Heart left ventricle (tissue), 16 donors: ENCODE measurements around the gene SETBP1. TPM values are rescaled to one million over a fixed set of nuclear protein-coding genes. Genes with fewer than 3 reads are reported as not detected.

Experiments used
- ATAC-seq, 4 donors: fragments of 200-7000 bp; cut with Tn5 transposase; one replicate each; pipeline ENCODE4 v1.9.1; 2020 to 2022; ENCODE audit warnings: moderate library complexity in 4 of 4, mild to moderate bottlenecking in 3 of 4, moderate number of reproducible peaks in 1 of 4
- DNase-seq, 5 donors: peaks; one replicate each; pipeline ENCODE4 v3.0.0-alpha.2; 2020
- H3K27ac ChIP-seq, 12 donors: fragments of 200-600 bp; sonication (generic) in 4 of 12; one replicate each; pipeline versions ENCODE4 v1.5.0 to v1.8.0; 2016 to 2022; ENCODE audit warnings: mild to moderate bottlenecking in 2 of 12
- H3K27me3 ChIP-seq, 9 donors: fragments of 200-600 bp; sonication (generic) in 2 of 9; one replicate each; pipeline versions ENCODE4 v1.5.1 to v1.8.0; 2016 to 2022; ENCODE audit warnings: mild to moderate bottlenecking in 3 of 9
- H3K36me3 ChIP-seq, 9 donors: fragments of 200-600 bp; sonication (generic) in 2 of 9; one replicate each; pipeline versions ENCODE4 v1.5.0 to v1.8.0; 2018 to 2022; ENCODE audit warnings: mild to moderate bottlenecking in 2 of 9
- H3K4me1 ChIP-seq, 12 donors: fragments of 200-600 bp; sonication (generic) in 4 of 12; one replicate each; pipeline versions ENCODE4 v1.5.0 to v1.8.0; 2016 to 2022; ENCODE audit warnings: mild to moderate bottlenecking in 3 of 12
- H3K4me3 ChIP-seq, 12 donors: fragments of 200-600 bp; sonication (generic) in 4 of 12; one replicate each; pipeline versions ENCODE4 v1.5.0 to v1.8.0; 2017 to 2022; ENCODE audit warnings: mild to moderate bottlenecking in 9 of 12, moderate library complexity in 4 of 12
- H3K9me3 ChIP-seq, 12 donors: fragments of 200-600 bp; sonication (generic) in 4 of 12; one replicate each; pipeline versions ENCODE4 v1.5.0 to v1.8.0; 2016 to 2022; ENCODE audit warnings: mild to moderate bottlenecking in 1 of 12
- CTCF ChIP-seq, 12 donors: fragments of 200-600 bp; sonication (generic) in 4 of 12; IDR thresholded peaks; one replicate each; pipeline versions ENCODE4 v1.5.0 to v1.8.0; 2018 to 2022; ENCODE audit warnings: antibody characterized with exemption in 12 of 12, mild to moderate bottlenecking in 5 of 12
- POLR2A ChIP-seq, 2 donors: fragments of 450-650 bp; IDR thresholded peaks; one replicate each; pipeline ENCODE4 v1.6.1; 2017; ENCODE audit warnings: antibody characterized with exemption in 2 of 2, mild to moderate bottlenecking in 2 of 2, moderate library complexity in 2 of 2
- WGBS, 4 donors: extraction: QIAGEN DNeasy Blood & Tissue Kit in 2 of 4; methylation state at CpG; one replicate each; pipeline versions ENCODE4 v1.1.5 to v1.1.7; 2013 to 2018; 5-methylcytosine and 5-hydroxymethylcytosine counted together
- intact Hi-C, 10 donors: fragments of 100-400 bp; cut with DNase I; formaldehyde crosslinking; loops; one replicate each; pipeline versions ENCODE4 v1.11.1 to v1.14.2; 2022
- polyA plus RNA-seq, 2 donors: library from polyadenylated mRNA; stranded (reverse); fragments of 200-250 nt; gene quantifications; one replicate each; pipeline ENCODE4 v1.2.3, GENCODE V29; 2013
- total RNA-seq, 9 donors: library from RNA; depleted of rRNA in 2 of 9; stranded (reverse); fragments of >200 nt in 2 of 9; fragmentation: NEBNext Ultra II Directional in 3 of 9; extraction: Animal tissue kit (Norgen Biotek cat#: 25700) in 3 of 9; gene quantifications; one replicate each; pipeline versions ENCODE4 v1.1.0 to v1.2.4, GENCODE V29; 2016 to 2023
- donor health status: ischemic (EF 13 %, LVEDD 7.1; RV severe dilation, severe dysfunction).
- donor health status: healthy with polysubstance abuse.
- donor health status: DM: no; HTN: yes; CAD: no.
- donor health status: DM: no; HTN: no; CAD: no.
- donor health status: ischemic (EF 25% LVEDD 6.9; RV normal size, moderate dysfunction).
- donor health status: ischemic (EF 25% LVEDD 5.7; RV mildly dilated, moderate dysfunction).
- donor health status: healthy.
- donor health status: DM: yes; HTN: yes; CAD: no.
- donor health status: ischemic (EF 35%, LVEDD 5.7; RV mildly dilated, moderate dysfunction).
- donor health status: nonischemic (EF 11% LVEDD 7.7; RV severe dilation, severe dysfunction).
- donor health status: DM: yes; HTN: yes; CAD: no.
- donor health status: PGD.
- donor health status: ischemic (EF 29% LVEDD 5.4; RV normal size, mild dysfunction).
- donor health status: nonischemic (EF 23%, LVEDD 6.1; RV moderate dilation, normal function).

Gene SETBP1
- total and polyA plus RNA-seq, 11 donors, result 1.2 to 10.6 (median 5.5) TPM

GRCh38 chr18:44898498-44898897, 217.8 kb downstream of the SETBP1 start:
- TF ChIP-seq CTCF (IDR thresholded peaks at IDR 0.05) (no peak), POLR2A (IDR thresholded peaks at IDR 0.05) (no peak)
- intact Hi-C loops, result loop anchor here in 6 of 10 donors (5.0 to 10.0 kb wide), 6 partner anchors 106 to 774 kb away; partner anchors contain the start of gene SETBP1 (in 2 of the 6)

GRCh38 chr18:44899832-44900231, 219.1 kb downstream of the SETBP1 start:
- no peak overlapping the region for H3K27ac ChIP-seq
- intact Hi-C loops, result loop anchor here in 7 of 10 donors (5.0 to 10.0 kb wide), 7 partner anchors 108 to 775 kb away; partner anchors contain the start of gene SETBP1 (in 2 of the 7)
- TF ChIP-seq CTCF (IDR thresholded peaks at IDR 0.05) (no peak), POLR2A (IDR thresholded peaks at IDR 0.05) (no peak)
- no peaks in the 10 kb centered on the region for H3K27me3 ChIP-seq
- H3K4me3 ChIP-seq, result no peak overlapping the region
- ATAC-seq, result no peak
- peaks cover 0 to 17% (median 0%) of the 10 kb centered on the region in 12 donors for H3K4me1 ChIP-seq
- H3K9me3 ChIP-seq, result peaks cover 0 to 3% (median 0%) of the 10 kb centered on the region in 12 donors
- no peaks in the 10 kb centered on the region for H3K36me3 ChIP-seq
- no peak for DNase-seq

More at GRCh38 chr18:44898498-44898897, 217.8 kb downstream of the SETBP1 start:
- peaks cover 0 to 30% (median 7%) of the 10 kb centered on the region in 12 donors for H3K4me1 ChIP-seq
- no peak for ATAC-seq
- no peaks in the 10 kb centered on the region for H3K9me3 ChIP-seq
- 52 to 61% (median 58%) methylated on average over 2 of the region's 2 CpGs for WGBS, 4 donors
- H3K4me3 ChIP-seq, result no peak overlapping the region
- H3K36me3 ChIP-seq, result no peaks in the 10 kb centered on the region
- H3K27me3 ChIP-seq, result no peaks in the 10 kb centered on the region
- no peak for DNase-seq
- H3K27ac ChIP-seq, result no peak overlapping the region

GRCh38 chr18:44900627-44901026, 219.9 kb downstream of the SETBP1 start:
- Histone ChIP-seq H3K27me3 (no peaks in the 10 kb centered on the region), H3K36me3 (no peaks in the 10 kb centered on the region), H3K27ac (no peak overlapping the region), H3K9me3 (peaks cover 0 to 3% (median 0%) of the 10 kb centered on the region in 12 donors), H3K4me3 (no peak overlapping the region), H3K4me1 (peaks cover 0 to 12% (median 0%) of the 10 kb centered on the region in 12 donors)
- no peak for TF ChIP-seq POLR2A (IDR thresholded peaks at IDR 0.05)
- no peak for TF ChIP-seq CTCF (IDR thresholded peaks at IDR 0.05)
- intact Hi-C loops, result loop anchor here in 1 of 10 donors (10.0 kb wide), 1 partner anchor 314 kb away; no protein-coding TSS in a partner anchor
- 76 to 87% (median 82%) methylated on average over 3 of the region's 3 CpGs for WGBS, 4 donors
- DNase-seq (no peak), ATAC-seq (no peak)

GRCh38 chr18:44901283-44901682, 220.6 kb downstream of the SETBP1 start:
- TF ChIP-seq POLR2A (IDR thresholded peaks at IDR 0.05), result no peak
- TF ChIP-seq CTCF (IDR thresholded peaks at IDR 0.05), result peak in 2 of 12 donors; percentile 4 to 19
- Histone ChIP-seq H3K27ac (no peak overlapping the region), H3K27me3 (no peaks in the 10 kb centered on the region), H3K36me3 (no peaks in the 10 kb centered on the region), H3K9me3 (peaks cover 0 to 3% (median 0%) of the 10 kb centered on the region in 12 donors), H3K4me1 (peaks cover 0 to 12% (median 0%) of the 10 kb centered on the region in 12 donors), H3K4me3 (no peak overlapping the region)
- intact Hi-C loops, result loop anchor here in 1 of 10 donors (10.0 kb wide), 1 partner anchor 314 kb away; no protein-coding TSS in a partner anchor
- DNase-seq, result no peak
- 95 to 98% (median 95%) methylated on average over 2 of the region's 2 CpGs for WGBS, 4 donors
- no peak for ATAC-seq
